H1 (cell line): ENCODE data around the gene SPTBN4. TPM values are rescaled to one million over a fixed set of nuclear protein-coding genes. Genes with fewer than 3 reads are reported as not detected.

ENCODE experiments used
- CTCF ChIA-PET: fragments of 300-600 bp; sonication (Branson Sonifier 250); formaldehyde crosslinking; loops from one replicate; lab custom pipeline; 2021; ENCODE audit not compliant: partially characterized antibody; lab: Charles Lee
- POLR2A ChIA-PET: fragments of 300-600 bp; sonication (Branson Sonifier 250); formaldehyde crosslinking; loops from one replicate; lab custom pipeline; 2021; ENCODE audit warnings: inconsistent platforms; ENCODE audit not compliant: partially characterized antibody; lab: Charles Lee
- DNase-seq, 2 experiments: peaks; one replicate each; pipeline versions ENCODE4 v3.0.0 to v3.0.0-alpha.2; 2010 to 2022; ENCODE audit warnings: low spot score in 2 of 2, low read depth in 1 of 2, mixed read lengths in 1 of 2
- FAIRE-seq: peaks from 2 replicates; lab custom pipeline; 2011; peaks lifted over from hg19 to GRCh38; lab: Jason Lieb, UNC
- H2AFZ ChIP-seq: 2 replicates; pipeline ENCODE4 v1.8.1; 2012; ENCODE audit warnings: low read length, inconsistent platforms
- H2AK5ac ChIP-seq: 2 replicates; pipeline ENCODE4 v1.6.1; 2013; ENCODE audit warnings: low read depth, low read length
- H2BK120ac ChIP-seq: replicated peaks from 2 replicates; pipeline ENCODE3; 2013; ENCODE audit warnings: low read depth, low read length, inconsistent platforms
- H2BK12ac ChIP-seq: 2 replicates; pipeline ENCODE4 v1.6.1; 2013; ENCODE audit warnings: low read depth, low read length
- H2BK15ac ChIP-seq: 2 replicates; pipeline ENCODE4 v1.6.1; 2013; ENCODE audit warnings: low read length
- H2BK20ac ChIP-seq: 2 replicates; pipeline ENCODE4 v1.6.1; 2013; ENCODE audit warnings: low read length
- H2BK5ac ChIP-seq: 2 replicates; pipeline ENCODE4 v1.6.1; 2013; ENCODE audit warnings: low read depth, low read length
- H3K14ac ChIP-seq: 2 replicates; pipeline ENCODE4 v1.6.1; 2013; ENCODE audit warnings: inconsistent platforms; ENCODE audit not compliant: insufficient read length
- H3K18ac ChIP-seq: 2 replicates; pipeline ENCODE4 v1.6.1; 2013; ENCODE audit warnings: low read length; ENCODE audit errors: extremely low read depth
- H3K23ac ChIP-seq: 2 replicates; pipeline ENCODE4 v1.6.1; 2013; ENCODE audit warnings: inconsistent platforms; ENCODE audit not compliant: insufficient read length
- H3K23me2 ChIP-seq: 2 replicates; pipeline ENCODE4 v1.6.1; 2013; ENCODE audit warnings: low read depth, low read length
- H3K27ac ChIP-seq: 2 replicates; pipeline ENCODE4 v1.6.1; 2011; ENCODE audit warnings: low read depth, low read length, inconsistent platforms
- H3K27me3 ChIP-seq, 4 experiments: replicated peaks in 1 of 4; 1 replicate in 1 of 4; 2 replicates in 3 of 4; pipeline versions ENCODE4 v1.6.1 to v1.8.1; 2011 to 2013; ENCODE audit warnings: low read length in 3 of 4, mild to moderate bottlenecking in 3 of 4, inconsistent platforms in 2 of 4, mixed read lengths in 2 of 4, moderate library complexity in 1 of 4; ENCODE audit not compliant: control insufficient read depth in 3 of 4, insufficient read depth in 3 of 4; ENCODE audit errors: extremely low read depth in 1 of 4
- H3K36me3 ChIP-seq, 4 experiments: 2 replicates each; pipeline versions ENCODE4 v1.6.1 to v1.8.1; 2011 to 2013; ENCODE audit warnings: mild to moderate bottlenecking in 4 of 4, low read length in 3 of 4, moderate library complexity in 2 of 4, control low read depth in 1 of 4, inconsistent platforms in 1 of 4; ENCODE audit not compliant: insufficient read depth in 4 of 4, control insufficient read depth in 2 of 4
- H3K4ac ChIP-seq: replicated peaks from 2 replicates; pipeline ENCODE3; 2013; ENCODE audit warnings: low read length, low read depth, mixed read lengths, inconsistent platforms; ENCODE audit not compliant: insufficient read length
- H3K4me1 ChIP-seq, 4 experiments: replicated peaks in 1 of 4; 1 replicate in 1 of 4; 2 replicates in 3 of 4; pipeline versions ENCODE4 v1.6.1 to v1.8.1; 2011 to 2013; ENCODE audit warnings: low read length in 3 of 4, inconsistent platforms in 2 of 4, mixed read lengths in 1 of 4; ENCODE audit not compliant: insufficient read depth in 4 of 4, control insufficient read depth in 3 of 4
- H3K4me2 ChIP-seq, 2 experiments: 2 replicates each; pipeline versions ENCODE4 v1.6.1 to v1.8.1; 2011 to 2013; ENCODE audit warnings: low read depth in 2 of 2, low read length in 2 of 2, control low read depth in 1 of 2, inconsistent platforms in 1 of 2, mild to moderate bottlenecking in 1 of 2; ENCODE audit not compliant: insufficient read depth in 1 of 2
- H3K4me3 ChIP-seq, 4 experiments: fragments of 200-600, 300-600 bp in 1 of 4; sonication (generic), shearing (Covaris generic), sonication (Bioruptor Twin) in 1 of 4; 2 replicates each; pipeline versions ENCODE4 v1.5.1 to v1.8.1; 2011 to 2016; ENCODE audit warnings: low read length in 4 of 4, low read depth in 3 of 4, control low read depth in 2 of 4, inconsistent platforms in 2 of 4, mild to moderate bottlenecking in 2 of 4, mixed read lengths in 1 of 4, moderate library complexity in 1 of 4; ENCODE audit not compliant: insufficient read depth in 2 of 4; ENCODE audit errors: extremely low read depth in 1 of 4
- H3K56ac ChIP-seq: replicated peaks from 2 replicates; pipeline ENCODE3; 2013; ENCODE audit warnings: low read depth, mild to moderate bottlenecking, mixed read lengths, low read length, inconsistent platforms; ENCODE audit not compliant: insufficient read length
- H3K79me1 ChIP-seq: 2 replicates; pipeline ENCODE4 v1.6.1; 2013; ENCODE audit warnings: low read depth, low read length, control low read depth
- H3K79me2 ChIP-seq, 2 experiments: 2 replicates each; pipeline versions ENCODE4 v1.6.1 to v1.8.1; 2012 to 2013; ENCODE audit warnings: low read length in 2 of 2, mild to moderate bottlenecking in 2 of 2, inconsistent platforms in 1 of 2; ENCODE audit not compliant: insufficient read depth in 2 of 2, control insufficient read depth in 1 of 2
- H3K9ac ChIP-seq, 4 experiments: replicated peaks in 1 of 4; 1 replicate in 1 of 4; 2 replicates in 3 of 4; pipeline versions ENCODE4 v1.6.1 to v1.8.1; 2011 to 2013; ENCODE audit warnings: low read depth in 3 of 4, low read length in 3 of 4, control low read depth in 2 of 4, mild to moderate bottlenecking in 2 of 4, moderate library complexity in 2 of 4, inconsistent platforms in 1 of 4; ENCODE audit errors: extremely low read depth in 1 of 4
- H3K9me3 ChIP-seq, 2 experiments: 2 replicates each; pipeline versions ENCODE4 v1.6.1 to v1.8.1; 2012 to 2013; ENCODE audit warnings: mild to moderate bottlenecking in 2 of 2, moderate library complexity in 2 of 2, control low read depth in 1 of 2, inconsistent platforms in 1 of 2, low read depth in 1 of 2, low read length in 1 of 2, mixed read lengths in 1 of 2; ENCODE audit not compliant: insufficient read depth in 2 of 2
- H4K20me1 ChIP-seq, 2 experiments: replicated peaks in 1 of 2; 2 replicates each; pipeline versions ENCODE3 to v1.8.1; 2011 to 2013; ENCODE audit warnings: inconsistent platforms in 2 of 2, low read length in 2 of 2, mild to moderate bottlenecking in 1 of 2; ENCODE audit not compliant: insufficient read depth in 2 of 2, control insufficient read depth in 1 of 2
- H4K5ac ChIP-seq: 2 replicates; pipeline ENCODE4 v1.6.1; 2013; ENCODE audit warnings: low read length, low read depth, mixed read lengths, inconsistent platforms; ENCODE audit not compliant: insufficient read length
- H4K8ac ChIP-seq: 2 replicates; pipeline ENCODE4 v1.8.0; 2013; ENCODE audit warnings: mild to moderate bottlenecking, moderate library complexity, low read length, inconsistent platforms; ENCODE audit not compliant: insufficient read depth; ENCODE audit errors: extremely low read depth
- H4K91ac ChIP-seq: replicated peaks from 2 replicates; pipeline ENCODE3; 2013; ENCODE audit warnings: low read length, mixed read lengths, inconsistent platforms; ENCODE audit not compliant: insufficient read length
- EZH2 ChIP-seq: fragments of 200-600 bp; sonication (generic); IDR thresholded peaks from 2 replicates; pipeline ENCODE4 v1.7.1; 2012; ENCODE audit warnings: low read depth, mild to moderate bottlenecking, moderate library complexity, low read length, inconsistent platforms; ENCODE audit not compliant: severe bottlenecking
- RBBP5 ChIP-seq: IDR thresholded peaks from 2 replicates; pipeline ENCODE4 v1.7.1; 2012; ENCODE audit warnings: low read depth, mild to moderate bottlenecking, inconsistent platforms, low read length, moderate library complexity, borderline replicate concordance
- WGBS, 2 experiments: shearing (Covaris generic) in 1 of 2; methylation state at CpG; one replicate each; pipeline versions ENCODE4 v1.1.6 to v1.1.7; 2013 to 2015; ENCODE audit warnings: low lambda C conversion rate in 2 of 2, mixed read lengths in 2 of 2, inconsistent platforms in 1 of 2, low coverage in 1 of 2, missing lambda C conversion rate in 1 of 2; ENCODE audit not compliant: insufficient replicate concordance in 2 of 2, insufficient coverage in 1 of 2, insufficient read length in 1 of 2; ENCODE audit errors: extremely low coverage in 1 of 2, missing lambda C conversion rate in 1 of 2; 5-methylcytosine and 5-hydroxymethylcytosine counted together
- polyA plus RNA-seq, 7 experiments: library from polyadenylated mRNA; depleted of rRNA in 3 of 7; stranded (reverse) in 5 of 7; unstranded in 2 of 7; fragments of >200 nt in 5 of 7; fragments of 200-250 nt in 2 of 7; gene quantifications; 1 replicate in 5 of 7; 2 replicates in 1 of 7; 4 replicates in 1 of 7; pipeline versions ENCODE4 v1.2.1 to v1.2.3, GENCODE V29; 2011 to 2013; ENCODE audit warnings: missing spikeins in 2 of 7, mixed read lengths in 2 of 7
- total RNA-seq: library from RNA; stranded (reverse); fragmentation: NEBNext Ultra II Directional; extraction: Animal tissue kit (Norgen Biotek cat#: 25700); gene quantifications from 2 replicates; pipeline ENCODE4 v1.2.1, GENCODE V29; 2021

The SPTBN4 gene
- total and polyA plus RNA-seq, 2 of the 8 experiments (the other 6 are each of a cell fraction or from before 2014, with no cell fraction given) = 1.9 to 3.0 TPM

GRCh38 chr19:40597329-40597838 is 130.6 kb downstream of the SPTBN4 start:
- H2AK5ac ChIP-seq = no peak overlapping the region
- no peak overlapping the region for H3K9ac ChIP-seq
- peak; percentile 22 for TF ChIP-seq EZH2
- no peak for TF ChIP-seq RBBP5
- H2BK5ac ChIP-seq = no peak overlapping the region
- no peak overlapping the region for H3K56ac ChIP-seq
- H3K79me2 ChIP-seq = no peaks in the 10 kb centered on the region
- no peak overlapping the region for H3K27ac ChIP-seq
- ChIA-PET POLR2A (interaction anchor here (2.1 kb wide), 1 partner anchor 16 kb away, joined by 4 read pairs; no protein-coding TSS in a partner anchor), CTCF (interaction anchor here (1.3 to 4.2 kb wide), 4 partner anchors 20 to 56 kb away, joined by 3 to 35 read pairs (median 10); no protein-coding TSS in a partner anchor)
- peaks cover 19 to 47% (median 42%) of the 10 kb centered on the region in 4 experiments for H3K27me3 ChIP-seq
- FAIRE-seq = no peak
- H3K4ac ChIP-seq = no peak overlapping the region
- H4K20me1 ChIP-seq = peaks cover 3 to 6% of the 10 kb centered on the region in 2 experiments
- DNase-seq = no peak
- no peak overlapping the region for H2AFZ ChIP-seq
- H4K8ac ChIP-seq = no peak overlapping the region
- no peak overlapping the region; the same call in none of the 2 replicates for H3K18ac ChIP-seq
- H2BK15ac ChIP-seq = no peak overlapping the region
- no peak overlapping the region for H2BK12ac ChIP-seq
- H3K79me1 ChIP-seq = no peaks in the 10 kb centered on the region
- H2BK20ac ChIP-seq = no peak overlapping the region
- peaks cover 0 to 24% (median 14%) of the 10 kb centered on the region in 4 experiments; a peak in 6 of 7 replicates for H3K4me1 ChIP-seq
- no peak overlapping the region for H3K23ac ChIP-seq
- no peak overlapping the region for H4K91ac ChIP-seq
- peak overlapping the region; percentile 34 to 66 (median 35) for H3K4me3 ChIP-seq
- no peak overlapping the region for H3K14ac ChIP-seq
- no peaks in the 10 kb centered on the region; a peak in 1 of 8 replicates for H3K36me3 ChIP-seq
- H2BK120ac ChIP-seq = no peak overlapping the region
- peak overlapping the region; percentile 17 to 92 for H3K4me2 ChIP-seq
- no peak overlapping the region for H4K5ac ChIP-seq
- H3K9me3 ChIP-seq = no peaks in the 10 kb centered on the region
- 18% methylated on average over 15 of the region's 18 CpGs; no CpG with 5 or more reads in 1 of the 2 experiments for WGBS, 2 experiments
- peaks cover 16% of the 10 kb centered on the region; the same call in 1 of the 2 replicates for H3K23me2 ChIP-seq
